HCT116 (cell line): ENCODE measurements around the gene GOLGA7B. TPM values are rescaled to one million over a fixed set of nuclear protein-coding genes. Genes with fewer than 3 reads are reported as not detected.

Experiments used
- ATAC-seq: fragments of 200-7000 bp; cut with Tn5 transposase; 2 replicates; pipeline ENCODE4 v1.9.1; 2020; ENCODE audit warnings: mild to moderate bottlenecking, moderate library complexity
- BruUV-seq: library from RNA; stranded (reverse); fragments of 400-500 nt; replicated peaks from 2 replicates; lab custom pipeline; 2021; lab: Mats Ljungman, UMichigan
- CTCF ChIA-PET: fragments of 300-600 bp; sonication (Branson Sonifier 250); formaldehyde crosslinking; loops from one replicate; lab custom pipeline; 2021; ENCODE audit warnings: antibody characterized with exemption; lab: Charles Lee
- POLR2A ChIA-PET: fragments of 300-600, 350-600 bp; sonication (Branson Sonifier 250); formaldehyde crosslinking; loops from one replicate; lab custom pipeline; 2021; ENCODE audit warnings: antibody characterized with exemption; lab: Charles Lee
- RAD21 ChIA-PET, 2 experiments: fragments of 300-600 bp; sonication (Branson Sonifier 250); formaldehyde crosslinking; loops; one replicate each; lab custom pipeline; 2023; ENCODE audit warnings: low total read pairs in 2 of 2; ENCODE audit not compliant: uncharacterized antibody in 2 of 2, unreplicated experiment in 2 of 2, low non-redundant PET in 1 of 2; lab: Charles Lee
- DNase-seq: peaks from one replicate; pipeline ENCODE4 v3.0.0-alpha.2; 2010; ENCODE audit warnings: low read depth, low spot score
- H2AFZ ChIP-seq: fragments of 200-600 bp; shearing (Covaris generic), sonication (generic); 2 replicates; pipeline ENCODE4 v1.6.1; 2017; ENCODE audit warnings: low read depth, mixed run types, mixed read lengths, antibody characterized with exemption, low read length; ENCODE audit not compliant: poor library complexity, severe bottlenecking
- H3K27ac ChIP-seq: 2 replicates; pipeline ENCODE4 v1.5.1; 2012; ENCODE audit warnings: low read depth, low read length
- H3K27me3 ChIP-seq: fragments of 200-600 bp; sonication (generic); 2 replicates; pipeline ENCODE4 v1.6.1; 2016; ENCODE audit warnings: mixed run types, low read length, mixed read lengths; ENCODE audit not compliant: insufficient read depth
- H3K36me3 ChIP-seq, 2 experiments: fragments of 200-500 bp in 1 of 2; fragments of 200-600 bp in 1 of 2; sonication (Bioruptor generic) in 1 of 2; sonication (generic) in 1 of 2; 2 replicates each; pipeline versions ENCODE4 v1.5.1 to v1.6.1; 2014 to 2016; ENCODE audit warnings: low read length in 2 of 2, inconsistent platforms in 1 of 2, mixed read lengths in 1 of 2, mixed run types in 1 of 2; ENCODE audit not compliant: insufficient read depth in 2 of 2, control insufficient read depth in 1 of 2
- H3K4me1 ChIP-seq, 2 experiments: fragments of 200-600 bp in 1 of 2; sonication (generic) in 1 of 2; 2 replicates each; pipeline versions ENCODE4 v1.5.1 to v1.6.1; 2012 to 2017; ENCODE audit warnings: low read length in 2 of 2, inconsistent platforms in 1 of 2, mild to moderate bottlenecking in 1 of 2, mixed read lengths in 1 of 2, mixed run types in 1 of 2, moderate library complexity in 1 of 2; ENCODE audit not compliant: insufficient read depth in 2 of 2, control insufficient read depth in 1 of 2
- H3K4me2 ChIP-seq: fragments of 200-600 bp; sonication (generic); 2 replicates; pipeline ENCODE4 v1.6.1; 2017; ENCODE audit warnings: mixed run types, low read length, mixed read lengths
- H3K4me3 ChIP-seq, 2 experiments: fragments of 200-600 bp in 1 of 2; sonication (generic) in 1 of 2; replicated peaks in 1 of 2; 2 replicates each; pipeline ENCODE4 v1.5.1; 2011 to 2016; ENCODE audit warnings: low read length in 2 of 2, control low read depth in 1 of 2, low read depth in 1 of 2, mild to moderate bottlenecking in 1 of 2, mixed read lengths in 1 of 2, mixed run types in 1 of 2
- H3K79me2 ChIP-seq: fragments of 200-600 bp; sonication (generic); 2 replicates; pipeline ENCODE4 v1.6.1; 2017; ENCODE audit warnings: mild to moderate bottlenecking, mixed run types, low read length, moderate library complexity, mixed read lengths; ENCODE audit not compliant: insufficient read depth
- H3K9ac ChIP-seq: fragments of 200-600 bp; sonication (generic); 2 replicates; pipeline ENCODE4 v1.6.1; 2016; ENCODE audit warnings: low read length, mixed read lengths
- H3K9me2 ChIP-seq: fragments of 200-600 bp; sonication (generic), shearing (Covaris generic); 2 replicates; pipeline ENCODE4 v1.6.1; 2017; ENCODE audit warnings: mixed run types, mild to moderate bottlenecking, moderate library complexity; ENCODE audit not compliant: insufficient read depth
- H3K9me3 ChIP-seq, 2 experiments: fragments of 200-500 bp in 1 of 2; fragments of 200-600 bp in 1 of 2; sonication (Bioruptor generic) in 1 of 2; sonication (generic) in 1 of 2; 2 replicates each; pipeline ENCODE4 v1.6.1; 2014 to 2017; ENCODE audit warnings: low read length in 2 of 2, mixed read lengths in 2 of 2, inconsistent platforms in 1 of 2, low read depth in 1 of 2, mild to moderate bottlenecking in 1 of 2, mixed run types in 1 of 2, moderate library complexity in 1 of 2; ENCODE audit not compliant: control insufficient read depth in 1 of 2, insufficient read depth in 1 of 2
- H4K20me1 ChIP-seq: fragments of 200-600 bp; sonication (generic), shearing (Covaris generic); 2 replicates; pipeline ENCODE4 v1.6.1; 2017; ENCODE audit warnings: mixed run types, mild to moderate bottlenecking, moderate library complexity; ENCODE audit not compliant: insufficient read depth
- CTCF ChIP-seq, 3 experiments: fragments of 200-600 bp in 1 of 3; sonication (generic) in 1 of 3; IDR thresholded peaks in 2 of 3; conservative IDR thresholded peaks in 1 of 3; 2 replicates each; pipeline ENCODE4 v1.5.1; 2012 to 2017; ENCODE audit warnings: low read depth in 2 of 3, low read length in 2 of 3, antibody characterized with exemption in 1 of 3, borderline replicate concordance in 1 of 3, control low read depth in 1 of 3, mild to moderate bottlenecking in 1 of 3, mixed read lengths in 1 of 3, mixed run types in 1 of 3, moderate library complexity in 1 of 3; ENCODE audit not compliant: insufficient read depth in 1 of 3
- EZH2 ChIP-seq: fragments of 200-600 bp; sonication (generic); IDR thresholded peaks from 2 replicates; pipeline ENCODE4 v1.6.1; 2017; ENCODE audit warnings: antibody characterized with exemption, mixed run types
- intact Hi-C: fragments of 100-400 bp; cut with micrococcal nuclease; formaldehyde crosslinking; loops from 2 replicates; pipeline ENCODE4 v1.10.0; 2022
- total RNA-seq: library from RNA; stranded (reverse); gene quantifications from one replicate; pipeline ENCODE4 v1.2.1, GENCODE V29; 2021; ENCODE audit not compliant: unreplicated experiment

The GOLGA7B gene
- total RNA-seq, 1 experiment from 2014 or later, result 1.0 TPM

GRCh38 chr10:97888641-97889262 is 39.1 kb downstream of the GOLGA7B start:
- peak overlapping the region; percentile 62 for H3K9ac ChIP-seq
- CTCF ChIA-PET, result interaction anchor here (0.6 to 1.6 kb wide), 8 partner anchors 9 to 452 kb away, joined by 3 to 4 read pairs (median 3); no protein-coding TSS in a partner anchor
- no peaks in the 10 kb centered on the region for H3K27me3 ChIP-seq
- H3K9me2 ChIP-seq, result no peaks in the 10 kb centered on the region
- POLR2A ChIA-PET, result interaction anchor here (0.6 to 1.9 kb wide), 6 partner anchors 9 to 162 kb away, joined by 3 to 7 read pairs (median 4); no protein-coding TSS in a partner anchor
- no peak overlapping the region for H2AFZ ChIP-seq
- DNase-seq (peak; percentile 58), ATAC-seq (peak; percentile 79)
- no peaks in the 10 kb centered on the region for H3K79me2 ChIP-seq
- peak overlapping the region; percentile 25 to 41 for H3K4me3 ChIP-seq
- H4K20me1 ChIP-seq, result no peaks in the 10 kb centered on the region
- intact Hi-C loops, result no loop called here
- RAD21 ChIA-PET, result interaction anchor here in 1 of 2 experiments (0.6 kb wide), 1 partner anchor 149 kb away, joined by 3 read pairs; no protein-coding TSS in a partner anchor
- peak overlapping the region; percentile 79 for H3K4me2 ChIP-seq
- H3K27ac ChIP-seq, result peak overlapping the region; percentile 67
- no peaks in the 10 kb centered on the region for H3K36me3 ChIP-seq
- peaks cover 27 to 44% of the 10 kb centered on the region in 2 experiments for H3K4me1 ChIP-seq
- no TSS peak for BruUV-seq
- TF ChIP-seq EZH2, result no peak
- TF ChIP-seq CTCF (IDR thresholded peaks at IDR 0.05 in 2 of 3, conservative IDR thresholded peaks at IDR 0.05 in 1 of 3; ENCODE audit: borderline replicate concordance in 1 of 3, insufficient read depth in 1 of 3, low read depth in 2 of 3, low read length in 2 of 3), result peak in 2 of 3 experiments; percentile 15 to 32; a peak in 3 of 6 replicates
- no peaks in the 10 kb centered on the region for H3K9me3 ChIP-seq
